GM12873 (cell line): ENCODE results near the gene ASTN2.

Source experiments
- TF ChIP-seq, protein P1 (sequence below): IDR thresholded peaks from 2 replicates; pipeline ENCODE4 v1.5.1; 2012; ENCODE audit warnings: low read depth, mild to moderate bottlenecking, moderate library complexity, low read length, control low read depth; ENCODE audit not compliant: insufficient read depth; ENCODE audit errors: missing control alignments

Gene ASTN2

DNA sequence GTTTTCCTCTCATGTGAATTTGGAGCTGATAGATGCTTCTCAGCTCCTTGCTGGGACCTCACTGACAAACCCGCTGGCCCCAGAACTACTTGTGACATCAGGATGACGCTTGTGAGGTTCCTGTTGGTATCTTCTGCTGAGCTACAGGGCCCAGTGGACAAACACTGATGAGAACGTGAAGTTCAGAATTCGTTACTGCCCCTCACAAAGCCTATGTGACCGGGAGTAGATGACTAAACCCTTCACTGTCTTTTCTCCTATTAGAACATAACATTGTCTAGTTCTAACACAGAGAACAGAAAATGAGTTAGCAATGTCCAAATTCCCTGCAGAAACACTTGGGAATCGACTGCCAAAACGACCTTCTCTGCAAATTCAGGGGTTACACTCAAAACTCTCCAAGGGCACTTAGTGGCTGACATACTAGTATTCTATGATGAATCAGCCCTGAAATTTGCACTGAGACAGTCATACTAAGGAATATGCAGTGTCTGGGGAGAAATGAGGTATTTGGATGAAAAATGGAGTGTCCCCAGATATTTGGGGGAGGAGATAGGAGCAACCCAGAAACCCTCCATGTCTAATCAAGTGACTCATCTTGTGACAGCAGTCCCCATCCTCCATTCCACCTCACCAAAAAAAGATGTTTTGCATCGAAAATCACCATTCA is 871.0 kb downstream of the ASTN2 start:
- TF ChIP-seq, protein P1, sequence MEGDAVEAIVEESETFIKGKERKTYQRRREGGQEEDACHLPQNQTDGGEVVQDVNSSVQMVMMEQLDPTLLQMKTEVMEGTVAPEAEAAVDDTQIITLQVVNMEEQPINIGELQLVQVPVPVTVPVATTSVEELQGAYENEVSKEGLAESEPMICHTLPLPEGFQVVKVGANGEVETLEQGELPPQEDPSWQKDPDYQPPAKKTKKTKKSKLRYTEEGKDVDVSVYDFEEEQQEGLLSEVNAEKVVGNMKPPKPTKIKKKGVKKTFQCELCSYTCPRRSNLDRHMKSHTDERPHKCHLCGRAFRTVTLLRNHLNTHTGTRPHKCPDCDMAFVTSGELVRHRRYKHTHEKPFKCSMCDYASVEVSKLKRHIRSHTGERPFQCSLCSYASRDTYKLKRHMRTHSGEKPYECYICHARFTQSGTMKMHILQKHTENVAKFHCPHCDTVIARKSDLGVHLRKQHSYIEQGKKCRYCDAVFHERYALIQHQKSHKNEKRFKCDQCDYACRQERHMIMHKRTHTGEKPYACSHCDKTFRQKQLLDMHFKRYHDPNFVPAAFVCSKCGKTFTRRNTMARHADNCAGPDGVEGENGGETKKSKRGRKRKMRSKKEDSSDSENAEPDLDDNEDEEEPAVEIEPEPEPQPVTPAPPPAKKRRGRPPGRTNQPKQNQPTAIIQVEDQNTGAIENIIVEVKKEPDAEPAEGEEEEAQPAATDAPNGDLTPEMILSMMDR: no peak

DNA sequence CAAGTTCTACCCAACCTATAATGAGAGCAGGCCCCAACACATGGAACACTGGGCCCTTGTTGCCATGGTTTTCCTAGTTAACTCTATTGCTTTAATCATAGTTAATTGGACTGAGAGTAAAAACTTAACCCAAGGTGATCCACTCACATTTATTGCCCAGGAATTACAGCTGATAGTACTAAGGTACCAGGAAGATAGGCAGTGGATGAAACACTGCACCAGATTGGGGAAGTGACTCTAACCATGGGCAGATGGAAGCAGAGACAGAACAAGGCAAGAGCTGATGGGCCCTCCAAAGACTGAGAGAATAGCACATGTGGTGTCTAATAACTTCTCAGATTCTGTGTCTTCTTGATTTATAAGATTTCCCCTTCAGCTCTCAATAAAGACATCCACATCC is 873.5 kb downstream of the ASTN2 start:
- TF ChIP-seq, protein P1: no peak

DNA sequence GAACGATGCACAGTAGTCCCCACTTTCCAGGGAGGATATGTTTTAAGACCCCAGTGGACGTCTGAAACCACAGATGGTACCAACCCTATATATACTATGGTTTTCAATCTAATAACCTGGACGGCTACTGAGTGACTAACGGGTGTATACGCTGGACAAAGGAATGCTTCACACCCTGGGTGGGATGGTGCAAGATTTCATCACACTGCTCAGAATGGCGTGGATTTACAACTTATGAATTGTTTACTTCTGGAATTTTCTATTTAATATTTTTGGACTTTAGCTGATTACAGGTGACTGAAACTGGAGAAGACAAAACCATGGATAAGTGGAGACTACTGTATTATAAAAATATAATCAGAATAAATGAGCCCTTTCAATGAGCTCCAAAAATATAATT is 875.3 kb downstream of the ASTN2 start:
- TF ChIP-seq, protein P1: no peak

DNA sequence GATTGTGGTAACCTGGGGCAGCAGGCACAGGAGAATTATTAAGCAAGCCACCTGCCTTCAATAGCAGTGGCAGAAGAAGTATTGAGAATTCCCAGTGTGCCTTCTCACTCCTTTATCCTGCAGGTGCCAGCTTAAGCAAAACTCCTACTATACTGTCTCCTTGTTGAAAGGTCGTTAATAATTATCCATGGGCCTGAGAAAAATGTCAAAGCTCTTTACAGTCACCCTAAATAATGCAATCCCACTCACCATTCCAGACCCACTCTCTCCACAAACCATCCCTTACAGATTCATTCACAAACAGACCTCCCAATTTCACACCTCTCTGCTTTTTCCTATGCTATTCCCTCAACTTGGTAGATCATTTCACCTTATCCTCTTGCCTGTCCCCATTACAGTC is 889.2 kb downstream of the ASTN2 start:
- TF ChIP-seq, protein P1: no peak

DNA sequence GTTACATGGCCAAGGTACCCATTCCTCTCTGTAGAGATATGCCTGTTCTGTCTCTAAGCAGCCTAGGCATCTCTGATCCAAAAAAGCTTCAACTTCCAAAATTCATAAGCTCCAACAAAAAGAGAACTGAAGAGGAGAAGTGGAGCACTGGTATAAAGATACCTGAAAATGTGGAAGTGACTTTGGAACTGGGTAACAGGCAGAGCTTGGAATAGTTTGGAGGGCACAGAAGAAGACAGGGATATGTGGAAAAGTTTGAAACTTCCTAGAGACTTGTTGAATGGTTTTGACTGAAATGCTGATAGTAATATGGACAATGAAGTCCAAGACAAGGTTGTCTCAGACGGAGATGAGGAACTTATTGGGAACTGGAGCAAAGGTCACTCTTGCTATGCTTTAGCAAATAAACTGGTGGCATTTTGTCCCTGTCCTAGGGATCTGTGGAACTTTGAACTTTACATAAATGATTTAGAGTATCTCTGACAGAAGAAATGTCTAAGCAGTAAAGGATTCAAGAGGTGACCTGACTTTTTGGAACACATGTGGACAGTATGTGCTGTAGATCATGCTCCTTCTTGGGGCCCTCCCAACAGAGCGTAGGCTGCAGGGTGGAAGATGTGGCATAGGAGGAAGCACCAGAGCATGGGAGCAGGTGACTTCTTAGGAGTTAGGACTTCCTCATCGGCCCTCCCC is 889.9 kb downstream of the ASTN2 start:
- TF ChIP-seq, protein P1: no peak

DNA sequence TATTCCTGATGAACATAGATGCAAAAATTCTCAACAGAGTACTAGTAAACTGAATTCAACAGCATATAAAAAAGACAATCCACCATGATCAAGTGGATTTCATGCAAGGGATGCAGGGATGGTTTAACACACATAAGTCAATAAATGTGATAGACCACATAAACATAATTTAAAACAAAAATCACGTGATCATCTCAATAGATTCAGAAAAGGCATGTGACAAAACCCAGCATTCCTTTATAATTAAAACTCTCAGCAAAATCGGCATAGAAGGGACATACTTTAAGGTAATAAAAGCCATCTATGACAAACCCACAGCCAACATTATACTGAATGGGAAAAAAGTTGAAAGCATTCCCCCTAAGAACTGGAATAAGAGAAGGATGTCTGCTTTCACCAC is 894.6 kb downstream of the ASTN2 start:
- TF ChIP-seq, protein P1: no peak

DNA sequence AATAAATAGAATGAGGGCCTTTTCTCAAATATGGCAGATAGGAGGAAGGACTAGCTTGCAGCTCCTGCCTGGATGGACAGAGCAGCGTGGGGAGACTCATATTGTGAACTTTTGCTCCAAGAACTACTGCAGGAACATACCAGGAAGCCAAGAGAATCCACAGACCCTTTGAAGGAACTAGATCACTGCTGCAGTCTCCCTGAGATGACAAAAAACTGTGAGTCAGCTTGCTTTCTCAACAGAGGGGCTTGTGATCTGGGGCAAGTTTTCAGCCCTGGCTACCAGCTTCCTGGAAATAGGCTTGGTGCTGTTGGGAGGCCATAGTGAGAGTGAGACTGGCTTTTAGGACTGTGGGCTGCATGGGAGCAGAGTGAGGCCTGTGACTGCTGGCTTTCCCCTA is 898.4 kb downstream of the ASTN2 start:
- TF ChIP-seq, protein P1: no peak
